ENCODE data around the gene PLEKHG7.

DNA sequence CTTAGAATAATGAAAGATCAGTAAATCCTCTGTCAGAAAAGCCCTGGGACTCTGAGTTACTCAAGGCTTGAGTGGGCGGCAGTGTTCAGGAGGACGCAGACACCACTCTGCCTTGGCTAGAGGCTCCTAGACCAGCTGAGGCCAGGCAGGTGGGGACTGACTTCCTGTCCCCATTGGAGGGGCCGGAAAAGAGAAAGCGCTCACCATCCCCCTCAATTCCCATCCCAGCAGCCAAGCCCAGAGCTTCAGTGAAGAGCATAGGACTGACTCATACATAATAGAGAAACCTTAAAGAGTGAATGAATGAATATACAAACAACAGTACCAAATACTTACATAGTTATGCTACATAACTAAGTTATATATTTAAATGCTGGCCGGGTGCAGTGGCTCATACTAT is 62.0 kb downstream of the PLEKHG7 start:
- TF ChIP-seq EZH2 (IDR thresholded peaks at IDR 0.05; ENCODE audit: borderline replicate concordance, insufficient read depth, low read depth, low read length, poor library complexity, severe bottlenecking): no peak
- TF ChIP-seq, protein P1, sequence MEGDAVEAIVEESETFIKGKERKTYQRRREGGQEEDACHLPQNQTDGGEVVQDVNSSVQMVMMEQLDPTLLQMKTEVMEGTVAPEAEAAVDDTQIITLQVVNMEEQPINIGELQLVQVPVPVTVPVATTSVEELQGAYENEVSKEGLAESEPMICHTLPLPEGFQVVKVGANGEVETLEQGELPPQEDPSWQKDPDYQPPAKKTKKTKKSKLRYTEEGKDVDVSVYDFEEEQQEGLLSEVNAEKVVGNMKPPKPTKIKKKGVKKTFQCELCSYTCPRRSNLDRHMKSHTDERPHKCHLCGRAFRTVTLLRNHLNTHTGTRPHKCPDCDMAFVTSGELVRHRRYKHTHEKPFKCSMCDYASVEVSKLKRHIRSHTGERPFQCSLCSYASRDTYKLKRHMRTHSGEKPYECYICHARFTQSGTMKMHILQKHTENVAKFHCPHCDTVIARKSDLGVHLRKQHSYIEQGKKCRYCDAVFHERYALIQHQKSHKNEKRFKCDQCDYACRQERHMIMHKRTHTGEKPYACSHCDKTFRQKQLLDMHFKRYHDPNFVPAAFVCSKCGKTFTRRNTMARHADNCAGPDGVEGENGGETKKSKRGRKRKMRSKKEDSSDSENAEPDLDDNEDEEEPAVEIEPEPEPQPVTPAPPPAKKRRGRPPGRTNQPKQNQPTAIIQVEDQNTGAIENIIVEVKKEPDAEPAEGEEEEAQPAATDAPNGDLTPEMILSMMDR (IDR thresholded peaks at IDR 0.05): no peak

Data from B cell (primary cell).